Caco-2 (cell line): ENCODE results near the gene ARID2. TPM values are rescaled to one million over a fixed set of nuclear protein-coding genes. Genes with fewer than 3 reads are reported as not detected.

Experiments
- BruUV-seq: library from RNA; stranded (reverse); fragments of 400-500 nt; replicated peaks from 2 replicates; lab custom pipeline; 2021; lab: Mats Ljungman, UMichigan
- CTCF ChIA-PET: fragments of 300-600 bp; sonication (Branson Sonifier 250); formaldehyde crosslinking; loops from one replicate; lab custom pipeline; 2022; ENCODE audit warnings: antibody characterized with exemption; lab: Charles Lee
- POLR2A ChIA-PET: fragments of 300-600 bp; sonication (Branson Sonifier 250); formaldehyde crosslinking; loops from one replicate; lab custom pipeline; 2022; ENCODE audit warnings: antibody characterized with exemption; lab: Charles Lee
- DNase-seq, 2 experiments: peaks; one replicate each; pipeline versions ENCODE4 v3.0.0 to v3.0.0-alpha.2; 2020 to 2022
- H3K27me3 ChIP-seq: replicated peaks from 2 replicates; pipeline ENCODE4 v1.6.0; 2011; ENCODE audit warnings: low read length; ENCODE audit not compliant: control insufficient read depth, insufficient read depth
- H3K36me3 ChIP-seq: 2 replicates; pipeline ENCODE4 v1.5.1; 2011; ENCODE audit warnings: low read length; ENCODE audit not compliant: control insufficient read depth, insufficient read depth
- H3K4me1 ChIP-seq: fragments of 250-450 bp; sonication (Bioruptor Pico); 2 replicates; pipeline ENCODE4 v1.5.1; 2020; ENCODE audit warnings: mild to moderate bottlenecking
- H3K4me3 ChIP-seq: 2 replicates; pipeline ENCODE4 v1.5.1; 2011; ENCODE audit warnings: low read depth, mild to moderate bottlenecking, control low read depth, low read length
- H3K9me3 ChIP-seq: fragments of 250-450 bp; sonication (Bioruptor Pico); 2 replicates; pipeline ENCODE4 v1.5.1; 2020; ENCODE audit warnings: mild to moderate bottlenecking, moderate library complexity
- H3K27ac Mint-ChIP-seq: one replicate; pipeline ENCODE4 v1.8.0; 2022; ENCODE audit warnings: mixed read lengths; ENCODE audit not compliant: unreplicated experiment
- H3K27me3 Mint-ChIP-seq: one replicate; pipeline ENCODE4 v1.8.0; 2022; ENCODE audit warnings: mixed read lengths; ENCODE audit not compliant: insufficient read depth, unreplicated experiment
- H3K36me3 Mint-ChIP-seq: one replicate; pipeline ENCODE4 v1.8.0; 2022; ENCODE audit warnings: mild to moderate bottlenecking, mixed read lengths; ENCODE audit not compliant: insufficient read depth, unreplicated experiment
- H3K4me1 Mint-ChIP-seq: one replicate; pipeline ENCODE4 v1.8.0; 2022; ENCODE audit warnings: low read depth, mixed read lengths; ENCODE audit not compliant: unreplicated experiment
- H3K4me3 Mint-ChIP-seq: one replicate; pipeline ENCODE4 v1.8.0; 2022; ENCODE audit warnings: mild to moderate bottlenecking, moderate library complexity, mixed read lengths; ENCODE audit not compliant: unreplicated experiment
- H3K9me3 Mint-ChIP-seq: one replicate; pipeline ENCODE4 v1.8.0; 2022; ENCODE audit warnings: mixed read lengths; ENCODE audit not compliant: unreplicated experiment
- CTCF ChIP-seq, 2 experiments: fragments of 200-600 bp in 1 of 2; IDR thresholded peaks; 1 replicate in 1 of 2; 2 replicates in 1 of 2; pipeline versions ENCODE4 v1.5.1 to v1.8.0; 2011 to 2022; ENCODE audit warnings: antibody characterized with exemption in 1 of 2, control low read depth in 1 of 2, inconsistent platforms in 1 of 2, low read depth in 1 of 2, low read length in 1 of 2, mild to moderate bottlenecking in 1 of 2, moderate library complexity in 1 of 2; ENCODE audit not compliant: insufficient read depth in 1 of 2, severe bottlenecking in 1 of 2, unreplicated experiment in 1 of 2
- intact Hi-C: fragments of 100-400 bp; cut with micrococcal nuclease; formaldehyde crosslinking; loops from one replicate; pipeline ENCODE4 v1.10.0; 2022; ENCODE audit not compliant: unreplicated experiment
- total RNA-seq: library from RNA; stranded (reverse); gene quantifications from 2 replicates; pipeline ENCODE4 v1.2.3, GENCODE V29; 2022

Gene ARID2
- total RNA-seq, 1 experiment from 2014 or later: 53.9 TPM

GRCh38 chr12:45803111-45803510 lies 73.6 kb downstream of the ARID2 start:
- POLR2A ChIA-PET: interaction anchor here (0.6 kb wide), 1 partner anchor 40 kb away, joined by 3 read pairs; no protein-coding TSS in a partner anchor
- CTCF ChIA-PET: no interaction called here

GRCh38 chr12:45816652-45817051 lies 87.1 kb downstream of the ARID2 start:
- Mint-ChIP-seq H3K27me3 (no peaks in the 10 kb centered on the region), H3K4me1 (no peaks in the 10 kb centered on the region), H3K27ac (no peak overlapping the region), H3K4me3 (no peak overlapping the region), H3K9me3 (no peaks in the 10 kb centered on the region), H3K36me3 (peaks cover 14% of the 10 kb centered on the region)
- H3K27me3 ChIP-seq: no peaks in the 10 kb centered on the region
- CTCF ChIA-PET: interaction anchor here (0.9 kb wide), 1 partner anchor 174 kb away, joined by 3 read pairs; no protein-coding TSS in a partner anchor
- no peaks in the 10 kb centered on the region for H3K9me3 ChIP-seq
- H3K36me3 ChIP-seq: no peaks in the 10 kb centered on the region
- TF ChIP-seq CTCF (IDR thresholded peaks at IDR 0.05; ENCODE audit: insufficient read depth in 1 of 2, low read depth in 1 of 2, low read length in 1 of 2, severe bottlenecking in 1 of 2, unreplicated experiment in 1 of 2): no peak
- POLR2A ChIA-PET: no interaction called here
- intact Hi-C loops: no loop called here
- no peaks in the 10 kb centered on the region for H3K4me1 ChIP-seq
- no peak for DNase-seq
- no peak overlapping the region for H3K4me3 ChIP-seq
- no TSS peak for BruUV-seq

More at GRCh38 chr12:45803111-45803510, 73.6 kb downstream of the ARID2 start:
- no peaks in the 10 kb centered on the region for H3K27me3 Mint-ChIP-seq
- H3K9me3 ChIP-seq: peaks cover 4% of the 10 kb centered on the region; the same call in 1 of the 2 replicates
- H3K36me3 Mint-ChIP-seq: peaks cover 6% of the 10 kb centered on the region
- H3K36me3 ChIP-seq: no peaks in the 10 kb centered on the region
- H3K4me1 Mint-ChIP-seq: peaks cover 4% of the 10 kb centered on the region
- H3K9me3 Mint-ChIP-seq: no peaks in the 10 kb centered on the region
- intact Hi-C loops: no loop called here
- no TSS peak for BruUV-seq
- no peak for TF ChIP-seq CTCF (IDR thresholded peaks at IDR 0.05; ENCODE audit: insufficient read depth in 1 of 2, low read depth in 1 of 2, low read length in 1 of 2, severe bottlenecking in 1 of 2, unreplicated experiment in 1 of 2)
- H3K27ac Mint-ChIP-seq: no peak overlapping the region
- H3K4me1 ChIP-seq: no peaks in the 10 kb centered on the region
- H3K27me3 ChIP-seq: no peaks in the 10 kb centered on the region
- DNase-seq: no peak
- no peak overlapping the region for H3K4me3 ChIP-seq
- no peak overlapping the region for H3K4me3 Mint-ChIP-seq

- no peak for TF ChIP-seq CTCF (IDR thresholded peaks at IDR 0.05; ENCODE audit: insufficient read depth in 1 of 2, low read depth in 1 of 2, low read length in 1 of 2, severe bottlenecking in 1 of 2, unreplicated experiment in 1 of 2)
- no peak for DNase-seq
- Histone ChIP-seq H3K4me3 (no peak overlapping the region), H3K9me3 (no peaks in the 10 kb centered on the region), H3K27me3 (no peaks in the 10 kb centered on the region), H3K36me3 (no peaks in the 10 kb centered on the region), H3K4me1 (no peaks in the 10 kb centered on the region)
- H3K36me3 Mint-ChIP-seq: peaks cover 29% of the 10 kb centered on the region
- H3K9me3 Mint-ChIP-seq: peaks cover 10% of the 10 kb centered on the region
- intact Hi-C loops: no loop called here
- no peaks in the 10 kb centered on the region for H3K4me1 Mint-ChIP-seq
- BruUV-seq: no TSS peak
- ChIA-PET CTCF (no interaction called here), POLR2A (no interaction called here)
- no peak overlapping the region for H3K4me3 Mint-ChIP-seq
- H3K27me3 Mint-ChIP-seq: no peaks in the 10 kb centered on the region
- no peak overlapping the region for H3K27ac Mint-ChIP-seq
These were observed 98.5 kb downstream of the ARID2 start for GRCh38 chr12:45827974-45828373.
